K562 (cell line): ENCODE measurements around the gene DNAJB6.

Source experiments
- CTCF ChIP-seq, 3 experiments: IDR thresholded peaks in 2 of 3; conservative IDR thresholded peaks in 1 of 3; 2 replicates each; pipeline ENCODE4 v1.5.1; 2011 to 2012; ENCODE audit warnings: low read length in 3 of 3, mild to moderate bottlenecking in 3 of 3, control low read depth in 2 of 3, improper control_type of control experiment in 1 of 3, inconsistent platforms in 1 of 3, low read depth in 1 of 3, mixed read lengths in 1 of 3, moderate library complexity in 1 of 3; ENCODE audit not compliant: insufficient read depth in 2 of 3
- EZH2 ChIP-seq: IDR thresholded peaks from 2 replicates; pipeline ENCODE4 v1.6.1; 2012; ENCODE audit warnings: low read depth, mild to moderate bottlenecking, inconsistent platforms, low read length, borderline replicate concordance
- HNRNPK ChIP-seq: fragments of 200-400 bp; formaldehyde crosslinking; IDR thresholded peaks from one replicate; pipeline ENCODE4 v1.6.1; 2018; ENCODE audit warnings: mild to moderate bottlenecking, low read depth, low read length; ENCODE audit not compliant: poor library complexity, severe bottlenecking
- KLF6 ChIP-seq: fragments of 250-450 bp; sonication (Bioruptor Pico); IDR thresholded peaks from 2 replicates; pipeline ENCODE4 v1.4.0; 2020; ENCODE audit warnings: mild to moderate bottlenecking, moderate library complexity, borderline replicate concordance
- NELFE ChIP-seq: IDR thresholded peaks from 2 replicates; pipeline ENCODE4 v1.6.1; 2011; ENCODE audit warnings: mild to moderate bottlenecking; ENCODE audit not compliant: insufficient read depth, insufficient read length
- POLR2AphosphoS5 ChIP-seq: IDR thresholded peaks from 2 replicates; pipeline ENCODE4 v1.6.1; 2011; ENCODE audit warnings: mild to moderate bottlenecking, low read depth, low read length, moderate library complexity; ENCODE audit not compliant: control insufficient read depth, insufficient read depth
- TSHZ1 ChIP-seq: fragments of 250-450 bp; sonication (Bioruptor Pico); IDR thresholded peaks from 2 replicates; pipeline ENCODE4 v1.4.0; 2020; ENCODE audit warnings: mild to moderate bottlenecking, moderate library complexity

GRCh38 chr7:157445956-157446295, 109.1 kb downstream of the DNAJB6 start:
- no peak for TF ChIP-seq TSHZ1 (CRISPR knock-in tag)
- no peak for TF ChIP-seq HNRNPK
- TF ChIP-seq EZH2, result no peak
- no peak for TF ChIP-seq POLR2AphosphoS5
- TF ChIP-seq KLF6 (CRISPR knock-in tag), result no peak
- no peak for TF ChIP-seq NELFE
- TF ChIP-seq CTCF (IDR thresholded peaks at IDR 0.05 in 2 of 3, conservative IDR thresholded peaks at IDR 0.05 in 1 of 3; ENCODE audit: insufficient read depth in 2 of 3, low read depth in 1 of 3, low read length in 3 of 3), result no peak
